Non-pigmented ciliary epithelial cell (primary cell): ENCODE results near the gene SLC50A1.

ENCODE experiments used
- DNase-seq: peaks from one replicate; pipeline ENCODE4 v3.0.0-alpha.2; 2010; ENCODE audit warnings: low read depth

The SLC50A1 gene, protein sequence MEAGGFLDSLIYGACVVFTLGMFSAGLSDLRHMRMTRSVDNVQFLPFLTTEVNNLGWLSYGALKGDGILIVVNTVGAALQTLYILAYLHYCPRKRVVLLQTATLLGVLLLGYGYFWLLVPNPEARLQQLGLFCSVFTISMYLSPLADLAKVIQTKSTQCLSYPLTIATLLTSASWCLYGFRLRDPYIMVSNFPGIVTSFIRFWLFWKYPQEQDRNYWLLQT

DNA sequence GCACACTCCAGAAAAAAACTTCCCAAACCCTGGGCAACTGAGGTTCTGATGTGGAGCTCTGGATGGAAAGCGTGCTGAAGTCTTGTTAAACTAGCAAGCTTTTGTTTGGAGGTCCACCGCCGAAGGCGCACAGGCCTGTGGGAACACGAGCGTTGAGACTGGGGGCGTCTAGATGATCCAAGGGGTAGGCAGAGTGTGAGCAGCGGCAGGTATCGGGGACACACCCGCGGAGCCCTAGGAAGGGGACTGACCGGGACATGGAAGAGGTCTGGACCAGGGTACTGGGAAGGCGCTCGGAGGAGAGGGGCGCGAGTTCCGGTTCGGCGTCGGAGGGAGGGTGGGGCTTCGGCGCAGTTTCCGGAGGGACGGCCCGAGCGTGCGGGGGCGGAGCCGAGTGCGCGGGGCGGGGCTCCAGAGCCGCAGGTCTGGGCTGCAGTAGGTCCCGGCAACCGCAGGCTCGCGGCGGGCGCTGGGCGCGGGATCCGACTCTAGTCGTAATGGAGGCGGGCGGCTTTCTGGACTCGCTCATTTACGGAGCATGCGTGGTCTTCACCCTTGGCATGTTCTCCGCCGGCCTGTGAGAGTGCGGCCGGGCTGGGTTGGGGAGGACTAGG is at the start of gene SLC50A1:
Gene SLC50A1, plus strand, starts transcription at position 438 of the 614 bp plus-strand sequence. Its CDS starts 60 bp downstream, at position 498.
- peak; percentile 55 for DNase-seq

DNA sequence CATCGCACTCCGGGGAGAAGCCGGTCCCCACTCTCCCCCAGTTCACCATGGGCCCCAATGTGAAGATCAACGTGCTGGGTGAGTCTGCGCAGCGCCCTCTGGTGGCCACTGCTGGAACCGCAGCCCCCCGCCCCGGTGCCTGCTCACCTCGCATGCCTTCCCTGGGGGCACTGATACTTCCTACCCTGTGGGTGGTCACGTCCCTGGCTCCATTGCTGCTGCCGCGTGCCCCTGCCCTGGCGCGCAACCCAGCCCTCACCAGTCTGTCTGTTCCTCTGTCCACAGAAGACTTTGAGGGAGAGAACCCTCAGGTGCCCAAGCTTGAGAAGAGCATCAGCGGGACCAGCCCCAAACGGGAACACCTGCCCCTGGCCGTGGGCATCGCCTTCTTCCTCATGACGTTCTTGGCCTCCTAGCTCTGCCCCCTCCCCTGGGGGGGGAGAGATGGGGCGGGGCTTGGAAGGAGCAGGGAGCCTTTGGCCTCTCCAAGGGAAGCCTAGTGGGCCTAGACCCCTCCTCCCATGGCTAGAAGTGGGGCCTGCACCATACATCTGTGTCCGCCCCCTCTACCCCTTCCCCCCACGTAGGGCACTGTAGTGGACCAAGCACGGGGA is 49.4 kb upstream of the SLC50A1 start:
- DNase-seq, result no peak

DNA sequence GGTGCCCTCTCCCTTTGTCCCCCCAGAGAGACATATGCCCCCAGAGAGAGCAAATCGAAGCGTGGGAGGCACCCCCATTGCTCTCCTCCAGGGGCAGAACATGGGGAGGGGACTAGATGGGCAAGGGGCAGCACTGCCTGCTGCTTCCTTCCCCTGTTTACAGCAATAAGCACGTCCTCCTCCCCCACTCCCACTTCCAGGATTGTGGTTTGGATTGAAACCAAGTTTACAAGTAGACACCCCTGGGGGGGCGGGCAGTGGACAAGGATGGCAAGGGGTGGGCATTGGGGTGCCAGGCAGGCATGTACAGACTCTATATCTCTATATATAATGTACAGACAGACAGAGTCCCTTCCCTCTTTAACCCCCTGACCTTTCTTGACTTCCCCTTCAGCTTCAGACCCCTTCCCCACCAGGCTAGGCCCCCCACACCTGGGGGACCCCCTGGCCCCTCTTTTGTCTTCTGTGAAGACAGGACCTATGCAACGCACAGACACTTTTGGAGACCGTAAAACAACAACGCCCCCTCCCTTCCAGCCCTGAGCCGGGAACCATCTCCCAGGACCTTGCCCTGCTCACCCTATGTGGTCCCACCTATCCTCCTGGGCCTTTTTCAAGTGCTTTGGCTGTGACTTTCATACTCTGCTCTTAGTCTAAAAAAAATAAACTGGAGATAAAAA is 48.7 kb upstream of the SLC50A1 start:
- no peak for DNase-seq

DNA sequence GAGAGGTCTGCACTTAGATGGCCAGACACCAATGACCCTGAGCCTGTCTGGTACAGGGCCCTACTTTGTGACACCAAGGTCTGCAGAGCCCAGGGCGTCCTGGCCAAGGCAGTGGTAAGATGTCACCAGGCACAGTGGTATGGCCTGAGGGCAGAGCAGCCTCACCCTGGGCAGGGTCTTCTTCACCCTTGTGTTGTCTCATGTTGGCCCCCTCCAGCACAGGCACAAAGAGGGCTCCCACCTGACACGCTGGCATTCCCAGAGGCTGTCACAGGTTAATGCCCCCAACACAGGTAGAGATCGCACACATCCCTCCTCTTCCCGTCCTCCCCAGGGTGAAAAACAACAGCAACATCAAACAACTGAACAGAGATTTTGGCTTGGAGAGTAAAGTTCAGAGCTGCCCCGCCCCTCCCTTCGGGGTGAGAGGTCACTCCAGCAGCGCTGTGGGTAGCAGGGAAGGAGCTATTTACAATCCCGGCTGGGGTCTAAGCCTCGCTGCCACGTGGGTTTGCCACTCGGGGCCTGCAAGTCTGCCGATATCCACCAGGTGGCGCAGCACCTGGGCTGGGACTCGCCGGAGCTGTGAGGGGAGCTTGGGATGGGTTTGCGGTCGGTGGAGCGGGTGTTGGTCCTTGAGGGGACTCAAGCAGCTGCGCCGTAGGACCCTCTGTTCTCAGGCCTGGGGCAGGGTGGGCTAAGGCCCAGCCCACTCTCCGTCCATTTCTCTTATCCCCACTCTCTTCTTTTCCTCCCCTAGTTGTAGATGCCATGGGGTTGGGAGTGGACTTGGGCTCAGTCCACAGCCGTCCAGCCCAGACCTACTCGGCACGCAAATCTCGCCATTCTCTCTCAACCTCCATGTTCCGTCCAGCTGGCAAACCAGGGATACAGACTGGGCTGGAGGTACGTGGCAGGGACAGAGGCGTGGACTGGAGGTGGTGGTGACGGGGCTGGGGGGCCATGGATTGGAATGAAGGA is 44.3 kb upstream of the SLC50A1 start:
- no peak for DNase-seq

DNA sequence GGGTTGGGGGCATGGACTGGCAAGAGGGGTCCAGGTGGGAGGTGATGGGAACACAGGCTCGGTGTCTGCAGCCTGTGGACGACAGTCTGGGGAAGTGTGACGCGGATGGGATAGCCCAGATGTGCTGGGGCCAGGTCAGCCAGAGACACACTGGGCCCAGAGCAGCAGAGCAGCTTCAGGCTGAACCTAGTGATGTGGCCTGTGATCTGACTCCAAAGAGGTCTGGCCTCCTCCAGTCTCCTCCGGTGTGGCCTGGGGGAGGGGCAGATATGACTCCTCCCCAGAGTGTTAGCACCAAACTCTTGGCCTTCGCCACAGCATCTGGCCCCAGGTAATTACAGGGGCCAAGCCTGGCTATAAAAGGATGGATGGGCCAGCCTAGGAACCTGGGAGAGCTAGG is 43.5 kb upstream of the SLC50A1 start:
- DNase-seq, result no peak

DNA sequence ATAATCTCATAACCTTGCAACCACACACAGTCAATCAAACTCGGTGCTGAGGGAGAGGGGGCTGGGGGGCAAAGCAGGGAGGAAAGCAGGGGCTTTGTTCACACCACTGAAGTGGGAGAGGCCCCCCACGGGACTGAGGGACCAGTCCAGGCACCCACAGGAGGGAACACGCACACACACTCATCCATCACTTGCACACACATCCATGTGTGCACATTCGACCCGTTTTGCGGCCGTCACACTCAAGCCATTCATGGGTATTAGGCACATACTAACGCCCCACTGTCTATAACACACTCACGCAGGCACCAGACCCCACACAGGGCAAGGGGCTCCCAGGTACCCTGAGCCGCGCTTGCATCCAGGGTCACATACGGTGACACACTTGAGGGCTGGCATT is 43.0 kb upstream of the SLC50A1 start:
- no peak for DNase-seq

DNA sequence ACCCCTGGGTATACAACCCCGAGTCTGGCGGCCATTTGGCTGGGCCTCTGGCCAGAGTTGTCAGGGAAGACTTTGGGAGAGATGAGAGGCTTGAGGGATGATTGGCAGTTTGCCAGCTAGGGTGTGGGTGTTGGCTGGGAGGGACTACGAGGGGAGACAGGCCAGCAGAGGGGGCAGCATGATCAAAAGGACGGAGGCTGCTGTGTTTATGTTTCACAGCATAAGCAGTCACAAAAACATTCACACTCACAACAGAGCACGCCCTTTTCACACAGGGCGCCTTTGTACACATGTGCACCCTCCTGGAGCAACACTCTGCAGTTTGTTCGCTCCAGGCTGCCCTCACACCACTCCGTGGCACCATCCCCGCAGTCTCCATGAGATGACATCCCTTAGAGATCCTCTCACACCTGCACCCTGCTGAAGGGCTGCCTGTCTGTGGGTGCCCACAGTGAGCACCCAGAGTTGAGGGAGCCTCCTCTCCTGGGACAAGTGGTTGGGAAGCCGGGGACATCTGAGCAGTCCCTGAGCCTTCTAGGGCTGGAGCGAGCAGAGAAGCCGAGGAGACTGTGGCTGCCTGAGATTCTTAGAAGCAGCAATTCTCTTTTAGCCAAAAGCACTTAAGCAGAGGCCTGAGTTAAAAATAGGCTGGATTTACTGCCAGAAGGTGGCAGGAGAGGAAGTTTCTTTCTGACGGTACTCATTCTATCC is 41.6 kb upstream of the SLC50A1 start:
- DNase-seq, result no peak

DNA sequence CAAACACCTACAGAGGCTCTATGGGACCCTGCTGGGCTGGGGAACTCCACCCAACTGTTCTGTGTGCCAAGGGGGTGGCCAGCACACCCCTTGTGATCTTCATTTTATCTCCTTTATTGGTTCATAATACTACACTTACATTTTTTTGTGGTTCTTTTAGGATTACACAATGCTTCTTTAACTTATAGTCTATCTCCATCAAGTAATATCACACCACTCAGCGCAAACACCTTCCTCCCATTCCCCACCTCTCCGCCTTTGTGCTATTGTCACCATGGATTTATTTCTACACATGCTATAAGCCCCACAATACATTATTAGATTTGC is 41.1 kb upstream of the SLC50A1 start:
- no peak for DNase-seq

DNA sequence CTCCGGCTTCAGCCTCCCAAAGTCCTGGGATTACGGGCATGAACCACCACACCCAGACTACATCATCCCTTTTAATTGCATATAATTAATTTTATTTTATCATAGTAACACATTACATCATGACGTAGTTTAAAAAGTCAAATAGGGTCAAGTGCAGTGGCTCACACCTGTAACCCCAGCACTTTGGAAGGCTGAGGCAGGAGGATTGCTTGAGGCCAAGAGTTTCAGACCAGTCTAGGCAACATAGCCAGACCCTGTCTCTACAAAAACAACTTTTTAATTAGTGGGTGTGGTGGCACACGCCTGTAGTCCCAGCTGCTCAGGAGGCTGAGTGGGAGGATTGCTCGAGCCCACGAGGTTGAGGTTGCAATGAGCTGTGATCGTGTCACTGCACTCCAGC is 36.3 kb upstream of the SLC50A1 start:
- DNase-seq, result no peak

DNA sequence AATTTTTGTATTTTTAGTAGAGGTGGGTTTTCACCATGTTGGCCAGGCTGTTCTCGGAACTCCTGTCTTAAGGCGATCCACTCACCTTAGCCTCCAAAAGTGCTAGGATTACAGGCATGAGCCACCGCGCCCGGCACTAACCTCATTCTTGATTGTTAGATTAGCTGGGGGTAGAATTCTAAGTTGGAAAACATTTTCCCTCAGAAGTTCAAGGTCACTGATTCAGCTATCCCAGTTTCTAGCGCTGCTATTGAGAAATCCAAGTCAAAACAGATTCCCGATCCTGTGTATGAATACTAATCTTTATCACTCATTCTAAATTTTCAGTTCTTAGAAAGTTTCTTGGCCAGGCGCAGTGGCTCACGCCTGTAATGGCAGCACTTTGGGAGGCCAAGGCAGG is 32.3 kb upstream of the SLC50A1 start:
- DNase-seq, result no peak

DNA sequence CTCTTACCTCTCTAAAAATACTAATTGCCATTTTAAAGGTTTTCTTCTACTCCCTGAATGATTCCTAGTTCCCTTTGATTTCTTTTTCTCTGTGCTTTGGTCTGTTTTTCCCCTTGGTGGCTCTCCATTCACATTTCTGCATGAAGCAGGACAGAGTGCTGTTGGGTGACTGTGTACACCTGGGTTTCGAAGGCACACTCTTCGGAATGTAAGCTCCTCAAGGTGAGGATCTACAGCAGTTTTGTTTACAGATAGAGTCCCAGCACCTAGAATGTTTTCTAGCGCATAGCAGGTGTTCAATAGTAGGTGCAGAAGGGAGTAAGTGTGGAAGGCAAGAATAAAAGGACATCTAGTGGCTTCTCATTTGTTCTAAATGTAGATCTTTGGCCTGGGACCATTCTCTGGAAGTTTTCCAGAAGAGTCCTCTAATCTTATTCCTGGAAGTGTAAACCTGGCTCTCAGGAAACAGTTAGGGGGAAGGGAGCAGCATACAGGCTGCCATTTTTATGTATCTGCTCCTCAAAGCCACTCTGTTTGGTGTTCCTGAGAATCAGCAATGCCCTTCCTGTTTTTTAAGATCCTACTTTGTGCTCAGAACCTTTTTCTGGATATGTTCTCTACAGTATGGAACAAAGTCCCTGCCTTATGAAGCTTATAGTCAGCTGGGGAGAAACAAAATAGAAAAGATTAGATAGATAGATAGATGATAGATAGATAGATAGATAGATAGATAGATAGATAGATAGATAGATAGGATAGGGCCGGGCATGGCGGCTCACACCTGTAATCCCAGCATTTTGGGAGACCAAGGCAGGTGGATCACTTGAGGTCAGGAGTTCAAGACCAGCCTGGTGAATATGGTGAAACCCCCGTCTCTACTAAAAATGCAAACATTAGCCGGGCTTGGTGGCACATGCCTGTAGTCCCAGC is 30.8 kb upstream of the SLC50A1 start:
- no peak for DNase-seq

DNA sequence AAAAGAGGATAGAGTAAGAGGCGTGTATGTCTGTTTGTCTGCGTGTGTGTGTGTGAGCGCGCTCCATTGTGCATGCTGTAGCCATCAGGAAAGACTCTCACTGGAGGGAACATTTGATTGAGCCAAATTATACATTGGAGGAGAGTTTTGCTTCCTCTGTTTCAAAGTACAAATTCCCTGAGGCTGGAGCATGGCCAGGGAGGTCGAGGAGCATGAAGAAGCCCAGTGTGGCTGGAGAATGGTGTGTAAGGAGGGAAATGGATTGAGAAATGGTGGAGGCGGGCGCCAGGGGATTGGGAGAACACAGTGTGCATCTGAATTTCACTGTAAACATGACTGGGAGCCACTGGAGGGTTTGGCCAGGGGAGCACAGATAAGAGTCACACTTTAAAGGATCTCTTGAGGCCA is 30.0 kb upstream of the SLC50A1 start:
- DNase-seq, result no peak

DNA sequence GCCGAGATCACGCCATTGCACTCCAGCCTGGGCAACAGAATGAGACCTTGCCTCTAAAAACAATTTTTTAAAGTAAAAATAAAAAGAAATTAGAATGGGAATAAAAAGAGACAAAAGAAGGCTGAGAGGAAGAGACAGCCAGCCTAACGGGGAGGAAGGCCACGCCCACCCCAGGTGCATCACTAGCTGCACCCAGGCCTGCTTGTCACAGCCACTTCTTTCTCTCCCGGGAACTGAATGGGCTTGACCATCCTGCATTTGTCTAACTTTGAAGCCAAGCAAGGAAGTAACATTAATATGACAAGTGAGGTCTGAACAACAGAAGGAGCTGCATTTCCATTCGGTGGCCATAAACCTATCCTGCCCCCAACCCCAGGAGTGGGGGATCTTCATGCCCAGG is 28.8 kb upstream of the SLC50A1 start:
- no peak for DNase-seq

DNA sequence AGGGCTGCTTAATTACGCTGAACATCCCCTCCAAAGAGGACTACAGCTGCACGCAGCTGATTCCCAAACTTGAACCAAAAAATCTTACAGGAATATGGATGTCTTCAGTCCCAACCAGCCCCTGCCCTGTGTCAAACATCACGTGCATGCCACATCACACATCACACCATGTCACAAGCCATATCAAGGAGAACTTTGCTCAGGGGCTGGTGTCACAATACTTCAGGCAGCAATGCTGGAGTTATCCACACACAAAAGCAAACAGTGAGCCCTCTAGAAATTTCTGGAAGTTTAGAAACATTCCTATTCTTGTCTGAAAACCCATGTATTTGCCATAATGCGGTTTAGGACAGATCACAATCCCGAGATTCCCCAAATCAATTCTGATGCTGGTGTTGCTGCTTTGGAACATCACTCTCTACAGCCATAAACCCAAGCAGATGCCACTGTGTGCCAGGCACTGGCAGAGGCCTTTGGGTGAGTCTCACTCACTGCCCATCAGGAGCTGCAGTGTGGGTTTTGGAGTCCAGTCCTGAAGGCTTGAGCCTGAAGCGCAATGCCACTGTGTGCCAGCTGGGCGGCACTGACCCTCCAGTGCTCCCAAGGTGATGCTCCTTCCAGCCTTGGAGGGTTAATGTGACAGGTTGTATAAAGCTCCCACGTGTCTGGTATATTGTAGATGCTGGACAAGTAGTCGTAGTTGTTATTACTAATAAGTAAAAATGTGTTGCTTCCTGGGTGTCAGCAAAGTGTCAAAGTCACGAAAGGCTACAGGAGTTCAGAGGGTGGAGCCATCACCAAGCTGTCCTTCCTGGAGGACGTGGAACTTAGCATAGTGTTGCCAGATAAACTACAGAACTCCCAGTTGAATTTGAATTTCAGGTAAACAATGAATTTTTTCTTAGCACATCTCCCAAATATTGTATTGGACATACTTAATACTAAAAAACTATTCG is 28.1 kb upstream of the SLC50A1 start:
- DNase-seq, result no peak

DNA sequence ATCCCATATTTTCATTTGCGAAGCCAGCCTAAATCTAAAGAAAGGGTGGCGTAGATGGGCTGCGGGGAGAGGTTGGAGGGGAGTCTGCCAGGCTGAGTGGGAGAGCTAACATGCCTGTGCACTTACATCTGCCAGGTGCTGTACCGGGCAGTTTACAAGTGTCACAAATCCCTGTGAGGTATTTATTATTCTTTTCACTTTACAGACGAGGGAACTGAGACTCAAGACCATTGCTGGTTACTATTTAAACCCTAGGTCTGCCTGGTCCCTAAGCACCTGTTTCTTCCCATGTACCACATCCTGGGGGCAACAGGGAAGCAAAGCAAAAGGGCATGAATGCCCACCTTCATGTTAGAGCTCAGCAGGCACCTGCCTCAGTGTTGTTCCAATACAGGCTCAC is 27.4 kb upstream of the SLC50A1 start:
- DNase-seq, result no peak

DNA sequence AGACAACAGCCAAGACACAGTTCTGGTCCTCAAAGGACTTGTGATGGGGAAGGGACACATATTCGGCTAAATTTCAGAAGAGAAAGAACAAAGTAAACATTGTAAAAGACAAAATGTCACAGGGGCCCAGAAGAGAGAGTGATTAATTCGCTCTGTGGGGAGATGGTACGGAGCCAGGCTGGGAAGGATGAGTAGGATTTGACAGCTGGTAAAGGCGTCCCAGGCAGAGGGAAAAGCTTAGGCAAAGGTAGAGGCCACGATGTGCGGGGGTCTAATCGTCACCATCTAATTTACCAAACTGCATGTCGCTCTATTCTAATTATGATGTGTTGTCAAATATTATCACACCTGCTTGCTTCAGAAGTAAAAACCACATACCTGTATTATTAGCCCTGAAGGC is 25.3 kb upstream of the SLC50A1 start:
- no peak for DNase-seq

DNA sequence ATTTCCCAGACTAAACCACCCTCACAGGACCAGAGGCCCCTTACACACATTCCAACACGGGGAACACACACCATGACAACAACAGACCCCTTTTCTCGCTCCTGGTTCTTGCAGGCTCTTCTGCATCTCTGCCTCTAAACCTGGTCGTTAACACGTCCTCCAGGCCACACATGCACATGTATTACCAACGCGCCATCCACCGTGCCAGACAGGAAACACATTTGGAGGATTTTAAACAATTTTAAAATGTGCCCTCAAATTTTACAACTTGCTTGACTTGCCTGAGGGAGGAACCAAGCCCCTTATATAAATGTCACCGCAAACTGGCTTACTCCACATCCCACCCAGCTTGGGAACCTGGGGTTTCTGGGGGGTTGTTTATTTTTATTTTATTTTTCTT is 24.8 kb upstream of the SLC50A1 start:
- DNase-seq, result no peak

DNA sequence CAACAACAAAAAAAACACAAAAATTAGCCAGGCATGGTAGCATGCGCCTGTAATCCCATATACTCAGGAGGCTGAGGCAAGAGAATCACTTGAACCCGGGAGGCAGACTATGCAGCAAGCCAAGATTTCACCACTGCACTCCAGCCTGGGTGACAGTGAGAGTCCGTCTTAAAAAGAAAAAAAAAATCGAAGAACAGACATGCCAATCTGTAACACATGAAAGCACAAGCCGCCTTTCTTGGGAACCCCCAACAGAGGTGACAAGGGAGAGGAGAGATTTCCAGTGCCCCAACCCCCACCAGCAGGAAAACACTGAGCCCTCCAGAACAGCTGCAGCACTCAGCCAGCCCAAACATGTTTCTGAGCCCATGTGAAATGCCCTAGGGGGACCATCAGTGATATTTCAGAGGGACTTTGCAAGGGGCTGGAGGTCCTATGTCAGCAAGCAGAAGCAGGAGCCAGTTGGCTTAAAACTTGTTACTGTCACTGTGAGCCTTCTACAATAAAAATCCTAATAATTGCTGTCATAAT is 22.1 kb upstream of the SLC50A1 start:
- no peak for DNase-seq
